ENCODE results near the gene ZSWIM3.

DNA sequence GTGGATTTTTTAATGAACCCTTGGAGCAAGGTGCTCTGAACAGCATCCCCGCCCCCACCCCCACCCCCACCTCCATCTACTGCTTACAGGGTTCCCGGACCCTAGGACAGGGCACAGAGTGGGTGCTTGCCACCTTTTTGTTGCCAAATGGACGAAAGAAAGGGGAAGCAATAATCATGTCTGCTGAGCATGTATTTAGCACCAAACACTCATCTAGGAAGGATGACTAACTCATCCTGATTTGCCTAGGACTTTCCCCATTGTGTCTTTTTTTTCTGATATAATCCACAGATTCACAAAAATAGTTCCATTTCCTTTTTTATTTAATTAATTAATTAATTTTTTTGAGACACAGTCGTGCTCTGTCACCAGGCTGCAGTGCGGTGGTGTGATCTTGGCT, 55.7 kb downstream of the ZSWIM3 start:
- TF ChIP-seq, protein P1, sequence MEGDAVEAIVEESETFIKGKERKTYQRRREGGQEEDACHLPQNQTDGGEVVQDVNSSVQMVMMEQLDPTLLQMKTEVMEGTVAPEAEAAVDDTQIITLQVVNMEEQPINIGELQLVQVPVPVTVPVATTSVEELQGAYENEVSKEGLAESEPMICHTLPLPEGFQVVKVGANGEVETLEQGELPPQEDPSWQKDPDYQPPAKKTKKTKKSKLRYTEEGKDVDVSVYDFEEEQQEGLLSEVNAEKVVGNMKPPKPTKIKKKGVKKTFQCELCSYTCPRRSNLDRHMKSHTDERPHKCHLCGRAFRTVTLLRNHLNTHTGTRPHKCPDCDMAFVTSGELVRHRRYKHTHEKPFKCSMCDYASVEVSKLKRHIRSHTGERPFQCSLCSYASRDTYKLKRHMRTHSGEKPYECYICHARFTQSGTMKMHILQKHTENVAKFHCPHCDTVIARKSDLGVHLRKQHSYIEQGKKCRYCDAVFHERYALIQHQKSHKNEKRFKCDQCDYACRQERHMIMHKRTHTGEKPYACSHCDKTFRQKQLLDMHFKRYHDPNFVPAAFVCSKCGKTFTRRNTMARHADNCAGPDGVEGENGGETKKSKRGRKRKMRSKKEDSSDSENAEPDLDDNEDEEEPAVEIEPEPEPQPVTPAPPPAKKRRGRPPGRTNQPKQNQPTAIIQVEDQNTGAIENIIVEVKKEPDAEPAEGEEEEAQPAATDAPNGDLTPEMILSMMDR (IDR thresholded peaks at IDR 0.05; ENCODE audit: low read depth, low read length, poor library complexity, severe bottlenecking), result no peak
- no peak for TF ChIP-seq EZH2phosphoT487 (IDR thresholded peaks at IDR 0.05; ENCODE audit: borderline replicate concordance, low read length)

Measured in DOHH2 (cell line).